Stimulated activated naive CD8-positive, alpha-beta T cell treated with anti-CD3 and anti-CD28 coated beads, Interleukin-15, amount 100 ng/mL, for 72 hours (primary cell): ENCODE results near the gene ARPP19.
"Not testable (repeated sequence)": the region's sequence is repeated elsewhere in the genome, so short reads cannot be mapped to it uniquely, and the experiment has no call there.

Experiments
- ATAC-seq: fragments of 150-1000 bp; cut with Tn5 transposase; 2 replicates; pipeline ENCODE4 v1.10.0; 2021; ENCODE audit warnings: mild to moderate bottlenecking, moderate library complexity
- DNase-seq, 2 donors: peaks; one replicate each; pipeline ENCODE4 v3.0.0; 2021 to 2022
- H3K27ac Mint-ChIP-seq, 2 donors: one replicate each; pipeline ENCODE4 v1.8.0; 2022; ENCODE audit warnings: mild to moderate bottlenecking in 2 of 2, mixed read lengths in 2 of 2, moderate library complexity in 2 of 2
- H3K27me3 Mint-ChIP-seq: one replicate; pipeline ENCODE4 v1.8.0; 2022; ENCODE audit warnings: mixed read lengths
- H3K4me1 Mint-ChIP-seq: one replicate; pipeline ENCODE4 v1.8.0; 2022; ENCODE audit warnings: mild to moderate bottlenecking, mixed read lengths
- H3K4me3 Mint-ChIP-seq, 2 donors: one replicate each; pipeline ENCODE4 v1.8.0; 2022; ENCODE audit warnings: mild to moderate bottlenecking in 2 of 2, mixed read lengths in 2 of 2, moderate library complexity in 1 of 2
- H3K9me3 Mint-ChIP-seq, 2 donors: one replicate each; pipeline ENCODE4 v1.8.0; 2022; ENCODE audit warnings: mixed read lengths in 2 of 2

Gene ARPP19

DNA sequence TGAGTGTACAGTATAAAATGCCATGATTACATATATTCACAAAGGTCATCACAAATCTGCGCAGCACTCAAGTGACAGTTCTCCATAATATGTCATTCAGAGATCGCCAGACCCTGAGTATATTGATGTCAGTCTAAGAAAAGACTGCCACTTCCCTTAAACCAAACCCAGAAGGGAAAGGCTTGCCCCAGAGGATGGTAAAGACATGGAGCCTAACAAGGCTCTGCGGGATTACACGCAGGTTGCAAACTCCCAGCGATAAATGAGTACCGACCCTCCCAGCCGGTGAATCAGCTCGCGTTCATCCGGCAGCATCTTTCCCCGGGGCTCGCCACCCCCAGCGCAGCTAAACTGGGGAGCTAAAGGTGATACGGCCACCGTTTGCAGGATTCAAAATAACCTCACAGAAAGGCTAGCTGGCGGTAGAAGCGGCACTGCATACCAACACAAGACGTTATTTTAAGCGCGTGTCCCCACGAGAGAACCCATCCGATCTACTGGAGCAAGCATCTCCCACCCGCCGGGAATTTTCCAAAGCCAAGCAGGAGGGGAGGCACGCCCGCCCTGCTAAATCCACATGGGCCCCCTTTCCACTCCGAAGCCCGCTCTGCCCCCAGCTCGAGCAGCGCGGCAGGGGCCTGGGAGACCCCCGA, 40.8 kb downstream of the ARPP19 start:
- H3K27ac Mint-ChIP-seq = peak overlapping the region; percentile 78 to 94
- H3K4me1 Mint-ChIP-seq = peaks cover 23% of the 10 kb centered on the region
- H3K27me3 Mint-ChIP-seq = peaks cover 11% of the 10 kb centered on the region
- DNase-seq (peak in 1 of 2 donors; percentile 51), ATAC-seq (peak; percentile 13)
- no peaks in the 10 kb centered on the region for H3K9me3 Mint-ChIP-seq
- peak overlapping the region; percentile 92 for H3K4me3 Mint-ChIP-seq

DNA sequence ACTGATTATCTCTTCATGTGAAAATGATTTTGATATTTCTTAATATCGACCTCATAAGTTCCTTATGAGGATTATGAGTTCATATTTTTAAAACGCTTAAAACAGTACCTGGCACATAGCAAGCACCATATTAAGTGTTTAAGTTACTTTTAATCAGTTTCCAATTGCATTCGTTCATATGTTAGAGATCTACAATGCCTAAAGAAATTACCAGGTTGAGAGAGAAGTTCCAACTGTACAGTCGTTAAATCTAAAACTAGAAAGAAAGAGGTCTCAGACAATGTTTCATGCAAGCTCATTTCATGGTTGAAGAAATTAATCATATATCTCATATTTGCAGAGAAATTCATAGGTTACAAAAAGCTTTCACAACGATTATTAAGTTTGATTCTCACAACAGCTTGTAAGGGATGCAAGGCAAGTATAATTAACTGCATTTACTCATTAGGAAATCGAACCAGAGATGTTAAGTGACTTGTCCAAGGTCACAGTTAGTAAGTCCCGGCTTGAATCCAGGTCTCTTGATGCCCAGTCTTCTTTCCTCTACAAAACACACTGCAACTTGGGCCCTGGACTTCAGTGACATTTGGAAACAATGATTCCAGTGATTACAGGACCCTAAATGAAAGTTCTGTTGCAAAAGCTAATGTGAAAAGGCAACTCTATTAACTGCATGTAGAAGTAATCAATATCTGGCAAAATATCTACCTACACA, 41.5 kb downstream of the ARPP19 start:
- H3K27ac Mint-ChIP-seq = no peak overlapping the region
- no peak for ATAC-seq
- peak overlapping the region; percentile 92 for H3K4me3 Mint-ChIP-seq
- peaks cover 23% of the 10 kb centered on the region for H3K4me1 Mint-ChIP-seq
- no peaks in the 10 kb centered on the region for H3K9me3 Mint-ChIP-seq
- no peak for DNase-seq
- peaks cover 11% of the 10 kb centered on the region for H3K27me3 Mint-ChIP-seq

DNA sequence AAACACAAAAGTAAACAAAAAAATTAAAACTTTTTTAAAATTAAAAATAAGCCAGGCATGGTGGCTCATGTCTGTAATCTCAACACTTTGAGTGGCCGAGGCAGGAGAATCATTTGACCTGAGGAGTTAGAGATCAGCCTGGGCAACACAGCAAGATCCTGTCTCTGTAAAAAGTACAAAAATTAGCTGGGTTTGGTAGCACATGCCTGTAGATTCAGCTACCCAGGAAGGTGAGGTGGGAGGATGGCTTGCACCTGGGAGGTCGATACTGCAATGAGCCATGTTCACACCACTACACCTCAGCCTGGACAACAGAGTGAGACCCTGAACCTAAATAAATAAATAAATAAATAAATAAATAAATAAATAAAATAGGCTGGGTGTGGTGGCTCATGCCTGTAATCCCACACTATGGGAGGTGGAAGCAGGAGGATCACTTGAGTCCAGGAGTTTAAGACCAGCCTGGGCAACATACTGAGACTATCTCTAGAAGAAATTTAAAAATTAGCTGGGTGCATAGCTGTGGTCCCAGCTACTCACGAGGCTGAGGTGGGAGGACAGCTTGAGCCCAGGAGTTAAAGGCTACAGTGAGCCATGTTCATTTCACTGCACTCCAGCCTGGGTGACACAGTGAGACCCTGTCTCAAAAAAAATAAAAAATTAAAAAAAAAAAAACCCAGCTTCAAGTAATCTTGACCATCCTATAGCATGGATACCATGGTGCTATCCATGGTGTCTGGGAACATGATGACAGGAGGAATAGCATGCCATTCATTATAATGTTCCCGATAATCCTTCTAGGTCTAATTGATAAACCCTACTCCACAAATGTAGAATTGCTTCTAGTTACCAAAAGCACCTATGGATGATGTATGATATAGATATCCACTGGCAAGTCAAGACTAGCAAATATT, 44.4 kb downstream of the ARPP19 start:
- DNase-seq (no peak), ATAC-seq (no peak)
- Mint-ChIP-seq H3K4me1 (peaks cover 15% of the 10 kb centered on the region), H3K27me3 (no peaks in the 10 kb centered on the region), H3K4me3 (no peak overlapping the region), H3K27ac (no peak overlapping the region), H3K9me3 (no peaks in the 10 kb centered on the region)

DNA sequence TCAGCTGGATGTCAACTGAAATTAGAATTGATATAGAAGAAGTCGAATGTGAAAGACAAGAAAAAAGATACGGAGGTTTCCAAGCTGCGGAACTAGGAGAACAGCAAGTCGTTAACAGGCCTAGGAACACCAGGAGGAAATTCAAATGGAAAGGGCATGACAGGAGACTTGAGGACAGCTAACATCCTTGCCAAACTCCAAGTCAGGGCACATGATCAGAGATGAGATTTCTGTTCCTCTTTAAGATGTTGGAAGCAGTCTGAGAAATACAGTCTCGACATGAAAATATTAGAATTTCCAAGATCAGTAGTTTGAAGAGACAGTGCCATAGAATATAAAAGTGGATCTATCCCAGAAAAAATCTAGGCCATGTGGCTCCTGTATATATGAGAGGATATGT, 45.2 kb downstream of the ARPP19 start:
- ATAC-seq = no peak
- Mint-ChIP-seq H3K4me3 (no peak overlapping the region), H3K27me3 (no peaks in the 10 kb centered on the region), H3K27ac (no peak overlapping the region), H3K9me3 (no peaks in the 10 kb centered on the region), H3K4me1 (peaks cover 15% of the 10 kb centered on the region)
- DNase-seq = no peak

DNA sequence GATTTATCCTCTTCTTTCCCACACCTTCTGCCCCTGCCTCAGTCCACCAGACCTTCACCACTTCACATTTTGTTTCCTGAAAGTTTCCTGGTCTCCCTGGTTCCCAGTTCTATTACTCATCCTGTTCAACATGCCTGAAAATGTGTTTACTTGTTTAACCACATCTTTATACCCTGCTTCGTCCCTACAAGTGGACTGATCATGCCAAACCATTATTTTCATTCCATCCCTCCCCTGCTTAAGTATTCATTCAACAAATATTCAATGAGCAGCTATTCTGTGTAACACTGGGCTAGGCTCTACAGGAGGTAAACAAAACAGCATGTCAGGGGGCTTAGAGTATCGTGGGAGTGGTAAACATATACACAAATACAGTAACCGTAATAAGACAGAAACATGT, 45.6 kb downstream of the ARPP19 start:
- Mint-ChIP-seq H3K27ac (no peak overlapping the region), H3K27me3 (no peaks in the 10 kb centered on the region), H3K9me3 (no peaks in the 10 kb centered on the region), H3K4me1 (peaks cover 15% of the 10 kb centered on the region), H3K4me3 (no peak overlapping the region)
- ATAC-seq = no peak
- DNase-seq = no peak

DNA sequence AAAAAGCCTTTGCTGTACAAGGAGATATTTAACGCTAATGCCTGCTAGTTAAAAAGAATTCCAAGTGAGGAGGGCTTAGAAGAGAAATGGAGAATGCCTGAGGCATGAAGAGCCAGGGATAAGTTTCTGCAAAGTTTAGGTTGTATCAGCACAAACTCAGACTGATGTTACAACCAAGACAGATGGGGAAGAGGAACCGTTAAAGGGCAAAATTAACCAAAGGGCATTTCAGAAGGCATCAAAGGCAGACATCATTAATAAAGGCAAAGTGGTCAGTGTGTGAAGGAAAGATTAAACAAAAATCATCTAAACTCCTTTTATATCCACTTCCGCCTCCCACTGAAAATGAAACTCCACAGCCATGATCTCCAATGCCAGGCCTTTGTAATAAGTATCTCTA, 47.1 kb downstream of the ARPP19 start:
- Mint-ChIP-seq H3K4me3 (no peak overlapping the region), H3K4me1 (peaks cover under 1% of the 10 kb centered on the region), H3K9me3 (no peaks in the 10 kb centered on the region), H3K27ac (peak overlapping the region in 1 of 2 donors; percentile 9), H3K27me3 (no peaks in the 10 kb centered on the region)
- ATAC-seq = no peak
- no peak for DNase-seq

DNA sequence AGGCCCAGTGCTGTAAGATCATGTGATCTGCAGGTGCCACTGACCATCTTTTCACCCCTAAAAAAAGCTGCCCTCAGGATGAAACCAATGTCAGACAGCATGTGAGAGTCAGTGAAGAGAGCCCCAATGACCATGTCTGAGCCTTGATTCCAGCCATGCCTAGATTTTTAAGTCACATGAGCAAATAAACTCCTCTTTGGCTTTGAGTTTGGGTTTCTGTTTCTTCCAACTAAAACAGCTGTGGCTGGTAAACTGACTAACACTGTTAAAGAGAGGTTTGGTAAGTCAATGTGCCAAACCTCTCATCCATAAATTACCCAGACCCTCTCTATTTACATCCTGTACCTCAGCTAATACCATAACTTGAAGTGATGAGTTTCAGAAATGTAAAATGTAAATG, 48.4 kb downstream of the ARPP19 start:
- Mint-ChIP-seq H3K27ac (no peak overlapping the region), H3K27me3 (no peaks in the 10 kb centered on the region), H3K9me3 (no peaks in the 10 kb centered on the region), H3K4me1 (no peaks in the 10 kb centered on the region), H3K4me3 (no peak overlapping the region)
- ATAC-seq (no peak), DNase-seq (no peak)

DNA sequence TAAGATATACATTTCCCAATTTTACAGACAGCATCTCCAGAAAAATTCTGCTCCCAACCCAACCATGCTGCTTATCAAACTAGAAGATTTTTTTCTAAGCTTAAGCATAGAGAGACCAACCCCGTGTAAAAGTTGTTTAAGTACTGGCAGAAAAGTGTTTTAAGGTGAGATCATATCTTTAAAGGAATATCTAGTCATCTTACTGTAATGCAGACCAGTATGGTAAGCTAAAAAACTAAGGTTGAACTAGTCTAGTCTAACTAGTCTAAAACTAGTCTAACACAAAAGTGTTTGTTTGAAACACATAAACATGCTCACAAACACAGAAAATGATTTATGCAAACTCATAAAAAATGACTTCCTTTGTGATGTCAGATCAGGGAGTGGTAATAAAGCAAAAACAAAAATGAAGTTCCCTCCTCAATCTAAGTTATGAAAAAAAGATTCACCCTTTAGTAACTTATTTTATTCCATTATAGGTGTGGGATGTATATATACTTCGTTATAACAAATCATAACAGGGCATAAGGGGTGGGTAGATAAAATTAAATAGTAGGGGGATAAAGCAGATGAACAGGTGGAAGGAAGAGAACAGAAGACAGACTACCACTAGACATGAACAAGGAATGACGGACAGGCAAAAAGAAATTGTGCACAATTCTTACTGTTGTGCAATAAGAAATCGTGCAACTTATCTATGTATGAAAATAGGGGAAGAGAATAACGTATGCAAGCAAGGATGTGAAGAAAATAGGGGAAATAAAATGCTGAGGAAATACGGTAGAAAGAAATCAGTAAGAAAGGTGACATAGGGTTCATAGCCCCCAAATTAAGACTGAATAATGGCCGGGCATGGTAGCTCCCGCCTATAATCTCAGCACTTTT, 50.1 kb downstream of the ARPP19 start:
- H3K4me3 Mint-ChIP-seq = no peak overlapping the region
- no peaks in the 10 kb centered on the region for H3K27me3 Mint-ChIP-seq
- H3K9me3 Mint-ChIP-seq = no peaks in the 10 kb centered on the region
- H3K4me1 Mint-ChIP-seq = no peaks in the 10 kb centered on the region
- no peak overlapping the region for H3K27ac Mint-ChIP-seq
- no peak for DNase-seq
- ATAC-seq = no peak

DNA sequence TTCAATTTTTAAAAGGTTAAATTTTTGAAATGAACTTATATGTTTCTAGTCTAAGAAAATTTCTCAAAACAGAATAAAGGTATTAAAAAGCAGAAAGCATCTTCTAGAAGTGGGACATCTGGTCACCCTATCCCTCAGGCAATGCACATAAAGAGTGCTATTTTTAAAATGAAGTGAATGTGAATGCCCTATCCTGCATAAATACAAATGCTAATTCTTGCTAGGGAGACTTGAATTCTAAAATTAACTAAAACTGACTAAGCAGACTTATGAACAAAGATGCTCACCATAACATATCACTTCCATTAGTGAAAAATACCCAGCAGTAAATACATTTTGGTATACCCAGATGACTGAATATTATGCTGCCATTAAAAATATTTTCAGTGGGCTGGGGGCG, 51.8 kb downstream of the ARPP19 start:
- no peaks in the 10 kb centered on the region for H3K27me3 Mint-ChIP-seq
- no peaks in the 10 kb centered on the region for H3K9me3 Mint-ChIP-seq
- H3K4me1 Mint-ChIP-seq = no peaks in the 10 kb centered on the region
- no peak overlapping the region for H3K27ac Mint-ChIP-seq
- ATAC-seq (no peak), DNase-seq (no peak)
- H3K4me3 Mint-ChIP-seq = no peak overlapping the region

DNA sequence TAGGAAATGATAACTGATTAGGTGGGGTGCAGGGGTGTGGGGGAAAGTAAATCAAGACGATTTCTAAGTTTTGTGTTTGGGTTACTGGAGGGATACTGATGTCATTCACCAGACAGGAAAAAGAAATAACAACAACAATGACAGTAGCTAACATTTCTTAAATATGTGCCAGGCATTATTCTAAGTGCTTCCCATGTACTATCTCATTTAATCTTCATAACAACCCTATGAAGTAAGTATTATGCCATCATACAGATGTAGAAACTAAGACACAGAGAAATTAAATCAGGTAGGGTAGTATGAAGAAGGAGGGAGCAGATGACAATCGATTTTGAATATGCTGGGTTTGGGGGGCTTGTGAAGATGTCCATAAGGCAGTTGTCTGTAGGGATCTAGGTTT, 53.5 kb downstream of the ARPP19 start:
- DNase-seq (no peak), ATAC-seq (no peak)
- Mint-ChIP-seq H3K27me3 (no peaks in the 10 kb centered on the region), H3K27ac (no peak overlapping the region), H3K4me1 (no peaks in the 10 kb centered on the region), H3K9me3 (no peaks in the 10 kb centered on the region), H3K4me3 (no peak overlapping the region)

DNA sequence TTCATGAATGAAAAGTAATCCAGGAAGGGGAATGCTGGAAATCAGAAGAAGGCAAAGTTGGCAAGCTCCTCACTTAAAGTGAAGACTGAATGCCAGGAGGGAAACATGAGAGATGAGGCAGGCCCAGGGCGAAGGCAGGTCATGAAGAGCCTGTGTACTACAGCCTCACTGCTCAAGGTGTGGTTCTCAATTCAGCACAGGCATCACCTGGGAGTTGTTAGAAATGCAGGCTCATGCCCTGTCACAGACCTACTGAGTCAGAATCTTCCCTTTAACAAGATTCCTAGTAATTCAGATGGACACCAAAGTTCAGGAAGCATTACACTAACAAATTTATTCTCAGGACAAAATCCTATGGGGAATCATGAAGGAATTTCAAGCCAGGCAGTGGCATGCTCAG, 54.3 kb downstream of the ARPP19 start:
- Mint-ChIP-seq H3K4me3 (no peak overlapping the region), H3K9me3 (no peaks in the 10 kb centered on the region), H3K27me3 (no peaks in the 10 kb centered on the region), H3K4me1 (no peaks in the 10 kb centered on the region), H3K27ac (no peak overlapping the region)
- ATAC-seq (no peak), DNase-seq (no peak)

DNA sequence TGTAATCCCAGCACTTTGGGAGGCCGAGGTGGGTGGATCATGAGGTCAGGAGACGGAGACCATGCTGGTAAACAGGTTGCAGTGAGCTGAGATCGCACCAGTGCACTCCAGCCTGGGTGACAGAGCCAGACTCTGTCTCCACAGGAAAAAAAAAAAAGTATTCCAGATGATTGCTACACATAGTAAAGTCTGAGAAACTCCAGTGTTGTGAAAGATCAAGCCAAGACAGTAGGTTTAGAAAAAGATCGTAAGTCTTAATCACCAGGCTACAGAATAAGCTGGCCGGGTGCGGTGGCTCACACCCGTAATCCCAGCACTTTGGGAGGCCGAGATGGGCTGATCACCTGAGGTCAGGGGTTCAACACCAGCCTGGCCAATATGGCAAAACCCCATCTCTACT, 56.0 kb downstream of the ARPP19 start:
- H3K27ac Mint-ChIP-seq, ATAC-seq, H3K4me1 Mint-ChIP-seq, H3K9me3 Mint-ChIP-seq, H3K4me3 Mint-ChIP-seq, DNase-seq, H3K27me3 Mint-ChIP-seq: not testable (repeated sequence)

DNA sequence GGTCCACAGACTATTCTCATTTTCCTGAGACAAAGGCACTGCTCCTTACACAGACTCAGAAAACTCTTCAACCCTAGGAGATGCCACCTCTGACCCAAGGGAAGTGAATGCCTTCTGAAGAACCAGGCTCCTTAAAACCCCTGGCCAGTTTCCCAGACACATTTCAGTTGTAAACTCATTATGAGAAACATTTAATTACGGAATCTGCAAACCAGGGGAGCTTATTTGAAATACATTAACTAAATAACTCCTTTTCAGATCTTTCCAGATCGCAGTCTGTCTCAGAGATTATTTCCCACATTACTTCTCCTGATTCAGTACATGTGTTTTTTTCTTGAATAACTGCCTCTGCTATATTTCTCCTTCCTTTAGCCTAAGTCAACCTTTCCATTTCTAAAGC, 57.7 kb downstream of the ARPP19 start:
- no peaks in the 10 kb centered on the region for H3K27me3 Mint-ChIP-seq
- H3K9me3 Mint-ChIP-seq = no peaks in the 10 kb centered on the region
- H3K4me3 Mint-ChIP-seq = no peak overlapping the region
- ATAC-seq (no peak), DNase-seq (no peak)
- H3K4me1 Mint-ChIP-seq = peaks cover 6% of the 10 kb centered on the region
- no peak overlapping the region for H3K27ac Mint-ChIP-seq

DNA sequence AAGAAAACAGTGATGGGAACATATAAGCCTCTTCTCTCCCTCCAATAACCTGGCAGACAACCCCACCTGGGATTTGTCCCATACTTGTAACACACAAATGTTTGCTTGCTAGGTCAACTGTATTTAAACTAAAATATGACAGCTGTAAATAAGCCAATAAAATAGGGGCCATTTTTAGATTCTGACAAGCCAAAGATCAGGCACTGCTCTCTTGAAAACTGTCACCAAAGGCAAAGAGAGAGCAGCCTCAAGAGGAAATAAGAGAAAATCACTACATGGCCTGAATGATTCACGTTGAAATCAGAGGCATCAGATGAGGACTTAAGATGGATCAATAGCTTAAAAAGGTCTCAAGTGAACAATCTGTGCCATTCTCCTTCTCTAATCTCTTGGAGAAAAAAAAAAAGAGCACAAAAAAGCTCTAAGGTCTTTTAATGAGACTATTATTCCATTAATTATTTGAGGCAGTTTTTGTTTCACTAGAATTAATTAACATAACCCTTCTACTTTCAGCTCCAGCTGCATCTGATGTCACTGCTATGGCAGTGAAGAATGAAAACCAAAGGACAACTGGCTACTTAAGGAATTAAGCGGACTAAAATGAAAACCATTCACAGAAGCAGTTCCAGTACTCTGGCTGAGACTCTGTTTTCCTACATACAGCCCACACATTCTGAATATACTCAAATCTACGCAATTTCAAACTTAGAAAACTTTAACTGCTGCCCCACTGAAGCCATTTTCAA, 59.2 kb downstream of the ARPP19 start:
- ATAC-seq (no peak), DNase-seq (no peak)
- no peaks in the 10 kb centered on the region for H3K27me3 Mint-ChIP-seq
- H3K27ac Mint-ChIP-seq = no peak overlapping the region
- peaks cover 12% of the 10 kb centered on the region for H3K4me1 Mint-ChIP-seq
- H3K9me3 Mint-ChIP-seq = no peaks in the 10 kb centered on the region
- H3K4me3 Mint-ChIP-seq = no peak overlapping the region

DNA sequence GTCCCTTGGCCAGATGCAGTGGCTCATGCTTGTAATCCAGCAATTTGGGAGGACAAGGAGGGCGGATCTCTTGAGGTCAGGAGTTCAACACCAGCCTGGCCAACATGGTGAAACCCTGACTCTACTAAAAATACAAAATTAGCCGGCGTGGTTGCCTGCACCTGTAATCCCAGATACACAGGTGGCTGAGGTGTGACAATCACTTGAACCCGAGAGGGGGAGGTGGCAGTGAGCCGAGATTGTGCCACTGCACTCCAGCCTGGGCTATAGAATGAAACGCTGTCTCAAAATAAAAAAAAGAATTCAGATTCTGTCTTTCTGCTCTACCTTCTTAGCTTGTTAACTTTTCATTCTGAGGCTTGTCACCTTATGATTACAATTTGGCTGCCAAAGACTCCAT, 62.3 kb downstream of the ARPP19 start:
- Mint-ChIP-seq H3K4me1 (peaks cover 29% of the 10 kb centered on the region), H3K27me3 (no peaks in the 10 kb centered on the region), H3K4me3 (no peak overlapping the region), H3K9me3 (no peaks in the 10 kb centered on the region), H3K27ac (no peak overlapping the region)
- no peak for ATAC-seq
- no peak for DNase-seq
